Endothelial cell (in vitro differentiated cells): Measurements from ENCODE around the gene NCKAP1. TPM values are rescaled to one million over a fixed set of nuclear protein-coding genes. Genes with fewer than 3 reads are reported as not detected.
A peak's percentile ranks its signal among the peaks of the same experiment; 100 is the strongest.

Source experiments
- DNase-seq: peaks from one replicate; pipeline ENCODE4 v3.0.0; 2021; ENCODE audit warnings: low spot score
- H3K27ac Mint-ChIP-seq: one replicate; pipeline ENCODE4 v1.8.0; 2021; ENCODE audit warnings: mixed read lengths, inconsistent platforms; ENCODE audit not compliant: unreplicated experiment
- H3K27me3 Mint-ChIP-seq: one replicate; pipeline ENCODE4 v1.8.0; 2021; ENCODE audit warnings: mild to moderate bottlenecking, moderate library complexity, mixed read lengths, inconsistent platforms; ENCODE audit not compliant: unreplicated experiment
- H3K36me3 Mint-ChIP-seq: one replicate; pipeline ENCODE4 v1.8.0; 2021; ENCODE audit warnings: mild to moderate bottlenecking, low read depth, mixed read lengths, inconsistent platforms; ENCODE audit not compliant: unreplicated experiment
- H3K4me1 Mint-ChIP-seq: one replicate; pipeline ENCODE4 v1.8.0; 2021; ENCODE audit warnings: mild to moderate bottlenecking, mixed read lengths, inconsistent platforms; ENCODE audit not compliant: unreplicated experiment
- H3K4me3 Mint-ChIP-seq: one replicate; pipeline ENCODE4 v1.8.0; 2021; ENCODE audit warnings: mild to moderate bottlenecking, mixed read lengths, inconsistent platforms; ENCODE audit not compliant: unreplicated experiment
- H3K9me3 Mint-ChIP-seq: one replicate; pipeline ENCODE4 v1.8.0; 2021; ENCODE audit warnings: mixed read lengths, inconsistent platforms; ENCODE audit not compliant: unreplicated experiment
- total RNA-seq: library from RNA; stranded (reverse); fragmentation: NEBNext Ultra II Directional; extraction: Animal tissue kit (Norgen Biotek cat#: 25700); gene quantifications from one replicate; pipeline ENCODE4 v1.2.1, GENCODE V29; 2021; ENCODE audit not compliant: unreplicated experiment
- TF ChIP-seq, protein P1 (sequence below): fragments of 200-600 bp; sonication (generic); IDR thresholded peaks from one replicate; pipeline ENCODE4 v1.5.0; 2021; ENCODE audit warnings: antibody characterized with exemption; ENCODE audit not compliant: unreplicated experiment

Gene NCKAP1
- total RNA-seq, 1 donor from 2014 or later: 171 TPM

DNA sequence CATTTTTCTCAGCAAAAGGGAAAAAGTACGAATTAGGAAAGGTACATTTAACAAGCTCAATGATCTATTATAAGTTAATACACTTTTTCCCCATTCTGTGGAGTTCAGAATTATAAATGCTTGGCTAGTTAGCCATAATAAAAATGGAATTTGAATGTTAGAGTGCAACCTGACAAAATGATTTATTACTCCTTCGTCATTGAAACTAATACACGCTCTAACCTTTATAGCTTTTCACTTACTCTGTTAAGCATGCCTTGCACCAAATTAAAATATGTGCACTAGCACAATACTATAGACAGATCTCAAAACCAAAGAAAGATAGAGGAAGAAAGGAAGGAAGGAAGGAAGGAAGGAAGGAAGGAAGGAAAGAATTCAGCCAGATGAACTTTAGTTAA is 125.7 kb downstream of the NCKAP1 start:
- Mint-ChIP-seq H3K36me3 (peaks cover 42% of the 10 kb centered on the region), H3K4me1 (peaks cover 20% of the 10 kb centered on the region), H3K4me3 (no peak overlapping the region), H3K9me3 (no peaks in the 10 kb centered on the region), H3K27me3 (peaks cover 3% of the 10 kb centered on the region), H3K27ac (no peak overlapping the region)
- TF ChIP-seq, protein P1, sequence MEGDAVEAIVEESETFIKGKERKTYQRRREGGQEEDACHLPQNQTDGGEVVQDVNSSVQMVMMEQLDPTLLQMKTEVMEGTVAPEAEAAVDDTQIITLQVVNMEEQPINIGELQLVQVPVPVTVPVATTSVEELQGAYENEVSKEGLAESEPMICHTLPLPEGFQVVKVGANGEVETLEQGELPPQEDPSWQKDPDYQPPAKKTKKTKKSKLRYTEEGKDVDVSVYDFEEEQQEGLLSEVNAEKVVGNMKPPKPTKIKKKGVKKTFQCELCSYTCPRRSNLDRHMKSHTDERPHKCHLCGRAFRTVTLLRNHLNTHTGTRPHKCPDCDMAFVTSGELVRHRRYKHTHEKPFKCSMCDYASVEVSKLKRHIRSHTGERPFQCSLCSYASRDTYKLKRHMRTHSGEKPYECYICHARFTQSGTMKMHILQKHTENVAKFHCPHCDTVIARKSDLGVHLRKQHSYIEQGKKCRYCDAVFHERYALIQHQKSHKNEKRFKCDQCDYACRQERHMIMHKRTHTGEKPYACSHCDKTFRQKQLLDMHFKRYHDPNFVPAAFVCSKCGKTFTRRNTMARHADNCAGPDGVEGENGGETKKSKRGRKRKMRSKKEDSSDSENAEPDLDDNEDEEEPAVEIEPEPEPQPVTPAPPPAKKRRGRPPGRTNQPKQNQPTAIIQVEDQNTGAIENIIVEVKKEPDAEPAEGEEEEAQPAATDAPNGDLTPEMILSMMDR: no peak
- no peak for DNase-seq

DNA sequence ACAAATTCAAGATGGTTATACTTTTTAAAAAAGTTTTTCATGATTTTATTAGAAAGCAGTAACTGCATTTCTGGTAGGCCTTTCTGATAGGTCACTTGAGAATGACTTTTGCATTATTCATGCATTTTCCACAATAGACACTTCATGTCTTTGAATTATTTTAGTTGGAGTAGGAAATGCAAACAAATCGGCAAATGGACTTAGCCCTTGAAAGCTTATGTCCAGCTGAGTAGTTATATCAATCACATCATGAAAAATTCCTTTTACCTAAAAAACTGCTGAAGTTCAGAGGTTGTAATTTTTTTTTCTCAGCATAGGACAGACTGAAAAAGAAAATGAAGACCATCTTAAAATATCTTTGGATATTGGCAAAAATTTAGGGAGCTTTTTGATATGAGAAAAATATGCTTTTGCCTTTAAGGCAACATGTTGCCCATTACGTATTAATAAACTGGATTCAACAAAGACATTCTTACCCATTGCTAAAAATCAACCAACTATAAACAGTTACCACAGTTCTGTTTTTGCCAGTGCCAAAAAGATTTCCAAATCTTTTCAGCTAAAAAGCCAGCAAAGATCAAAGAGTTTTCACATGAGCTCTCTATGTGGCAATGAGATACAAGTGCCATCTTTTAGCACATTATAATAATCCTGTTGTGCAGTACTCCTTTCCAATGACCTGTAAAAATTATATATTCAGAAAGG is 126.3 kb downstream of the NCKAP1 start:
- H3K9me3 Mint-ChIP-seq: no peaks in the 10 kb centered on the region
- H3K27ac Mint-ChIP-seq: no peak overlapping the region
- peaks cover 26% of the 10 kb centered on the region for H3K4me1 Mint-ChIP-seq
- DNase-seq: no peak
- peaks cover 37% of the 10 kb centered on the region for H3K36me3 Mint-ChIP-seq
- TF ChIP-seq, protein P1: no peak
- no peak overlapping the region for H3K4me3 Mint-ChIP-seq
- H3K27me3 Mint-ChIP-seq: peaks cover 3% of the 10 kb centered on the region

DNA sequence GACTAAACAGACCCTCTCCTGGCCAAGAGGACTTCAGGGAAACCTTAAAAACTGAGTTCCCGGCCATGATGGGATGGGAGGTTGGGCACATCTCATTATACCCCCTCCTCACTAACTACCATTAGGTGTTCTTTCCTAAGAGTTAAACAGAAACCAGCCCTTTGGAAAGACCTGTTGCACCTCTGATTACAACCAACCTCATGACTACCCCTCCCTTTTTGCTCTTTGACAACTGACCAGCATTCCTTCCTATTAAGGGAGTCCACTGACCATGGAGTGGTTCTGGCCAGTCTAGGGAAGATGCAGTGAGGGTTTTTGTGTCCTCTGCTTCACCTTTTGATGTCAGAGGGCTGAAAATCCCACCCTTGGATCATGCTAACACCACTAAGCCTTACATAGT is 127.3 kb downstream of the NCKAP1 start:
- Mint-ChIP-seq H3K36me3 (peaks cover 31% of the 10 kb centered on the region), H3K9me3 (no peaks in the 10 kb centered on the region), H3K27ac (no peak overlapping the region), H3K4me1 (peaks cover 26% of the 10 kb centered on the region), H3K27me3 (peaks cover 3% of the 10 kb centered on the region), H3K4me3 (no peak overlapping the region)
- TF ChIP-seq, protein P1: no peak
- no peak for DNase-seq

DNA sequence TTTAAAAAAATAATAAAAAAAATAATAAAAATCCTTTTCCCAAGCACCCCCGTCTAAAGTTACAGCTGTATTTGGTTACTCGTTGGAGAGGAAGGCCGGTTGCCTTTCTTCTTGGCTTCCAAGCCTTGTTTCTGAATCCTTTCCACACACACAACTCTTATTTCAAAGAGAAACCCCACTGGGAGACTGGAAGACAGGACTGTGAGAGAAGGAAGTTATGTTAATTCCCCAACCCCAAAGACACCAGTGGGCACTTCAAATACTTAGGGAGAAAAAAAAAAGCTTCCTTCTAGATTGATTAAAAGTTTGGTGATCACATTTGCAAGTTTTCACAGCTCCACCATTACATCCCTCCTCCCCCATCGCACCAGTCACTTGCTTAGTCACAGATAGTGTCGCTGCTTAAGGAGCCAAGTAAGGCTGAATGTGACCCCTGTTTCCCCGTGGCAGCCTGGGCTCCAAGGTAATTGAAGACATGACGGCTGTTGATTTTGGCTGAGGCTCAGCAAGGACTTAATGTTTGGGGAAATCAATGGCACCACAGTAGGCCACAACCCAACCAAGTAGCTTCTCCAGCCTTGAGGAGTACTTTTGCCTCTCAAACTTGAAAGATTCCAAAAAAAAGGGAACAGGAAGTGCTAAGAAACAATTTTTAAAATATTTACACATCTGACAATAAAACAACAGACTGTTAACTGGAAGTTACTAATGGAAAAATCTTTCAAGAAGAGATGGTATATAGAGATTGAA is 131.0 kb downstream of the NCKAP1 start:
- H3K4me1 Mint-ChIP-seq: peaks cover 13% of the 10 kb centered on the region
- H3K27ac Mint-ChIP-seq: peak overlapping the region; percentile 64
- H3K27me3 Mint-ChIP-seq: peaks cover 1% of the 10 kb centered on the region
- no peak for DNase-seq
- H3K36me3 Mint-ChIP-seq: peaks cover 9% of the 10 kb centered on the region
- H3K9me3 Mint-ChIP-seq: no peaks in the 10 kb centered on the region
- H3K4me3 Mint-ChIP-seq: no peak overlapping the region
- TF ChIP-seq, protein P1: no peak

DNA sequence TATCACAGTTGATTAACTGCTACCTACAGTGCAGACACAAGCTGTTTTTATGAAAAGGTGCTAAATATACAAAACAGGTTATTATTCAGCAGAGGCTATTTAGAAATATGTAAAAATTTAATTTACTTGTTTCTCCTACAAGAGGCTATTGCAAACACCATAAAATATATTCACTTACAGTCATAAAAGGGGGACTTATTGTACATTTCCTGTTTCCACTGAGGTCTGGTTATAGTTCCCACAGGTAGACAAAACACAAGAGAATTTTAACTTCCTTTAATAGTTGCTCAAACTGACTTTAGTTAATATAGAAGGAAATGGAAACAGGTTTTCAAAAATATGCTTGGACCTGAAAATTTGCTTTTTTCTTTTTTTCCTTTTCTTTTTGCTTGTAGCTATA is 131.8 kb downstream of the NCKAP1 start:
- no peak overlapping the region for H3K4me3 Mint-ChIP-seq
- TF ChIP-seq, protein P1: no peak
- peaks cover 9% of the 10 kb centered on the region for H3K36me3 Mint-ChIP-seq
- peaks cover 13% of the 10 kb centered on the region for H3K4me1 Mint-ChIP-seq
- no peaks in the 10 kb centered on the region for H3K9me3 Mint-ChIP-seq
- H3K27ac Mint-ChIP-seq: peak overlapping the region; percentile 24
- peaks cover 1% of the 10 kb centered on the region for H3K27me3 Mint-ChIP-seq
- no peak for DNase-seq
